ENCODE results near the gene RSAD1. TPM values are rescaled to one million over a fixed set of nuclear protein-coding genes. Genes with fewer than 3 reads are reported as not detected.

The RSAD1 gene
- total RNA-seq, 1 donor from 2014 or later: 40.8 TPM

- Mint-ChIP-seq H3K9me3 (no peaks in the 10 kb centered on the region), H3K4me1 (peaks cover 6% of the 10 kb centered on the region), H3K4me3 (no peak overlapping the region), H3K36me3 (no peaks in the 10 kb centered on the region), H3K27ac (no peak overlapping the region), H3K27me3 (ENCODE audit: low read depth) (peaks cover 1% of the 10 kb centered on the region)
- TF ChIP-seq, protein P1, sequence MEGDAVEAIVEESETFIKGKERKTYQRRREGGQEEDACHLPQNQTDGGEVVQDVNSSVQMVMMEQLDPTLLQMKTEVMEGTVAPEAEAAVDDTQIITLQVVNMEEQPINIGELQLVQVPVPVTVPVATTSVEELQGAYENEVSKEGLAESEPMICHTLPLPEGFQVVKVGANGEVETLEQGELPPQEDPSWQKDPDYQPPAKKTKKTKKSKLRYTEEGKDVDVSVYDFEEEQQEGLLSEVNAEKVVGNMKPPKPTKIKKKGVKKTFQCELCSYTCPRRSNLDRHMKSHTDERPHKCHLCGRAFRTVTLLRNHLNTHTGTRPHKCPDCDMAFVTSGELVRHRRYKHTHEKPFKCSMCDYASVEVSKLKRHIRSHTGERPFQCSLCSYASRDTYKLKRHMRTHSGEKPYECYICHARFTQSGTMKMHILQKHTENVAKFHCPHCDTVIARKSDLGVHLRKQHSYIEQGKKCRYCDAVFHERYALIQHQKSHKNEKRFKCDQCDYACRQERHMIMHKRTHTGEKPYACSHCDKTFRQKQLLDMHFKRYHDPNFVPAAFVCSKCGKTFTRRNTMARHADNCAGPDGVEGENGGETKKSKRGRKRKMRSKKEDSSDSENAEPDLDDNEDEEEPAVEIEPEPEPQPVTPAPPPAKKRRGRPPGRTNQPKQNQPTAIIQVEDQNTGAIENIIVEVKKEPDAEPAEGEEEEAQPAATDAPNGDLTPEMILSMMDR (IDR thresholded peaks at IDR 0.05; ENCODE audit: unreplicated experiment): no peak
- DNase-seq (ENCODE audit: low spot score in 2 of 2, unreplicated experiment in 2 of 2): no peak
Observed at GRCh38 chr17:50519141-50519834, 40.6 kb downstream of the RSAD1 start.

GRCh38 chr17:50520483-50520882, 41.8 kb downstream of the RSAD1 start:
- Mint-ChIP-seq H3K27ac (no peak overlapping the region), H3K4me3 (no peak overlapping the region), H3K36me3 (no peaks in the 10 kb centered on the region), H3K9me3 (no peaks in the 10 kb centered on the region), H3K27me3 (ENCODE audit: low read depth) (peaks cover 1% of the 10 kb centered on the region), H3K4me1 (no peaks in the 10 kb centered on the region)
- DNase-seq (ENCODE audit: low spot score in 2 of 2, unreplicated experiment in 2 of 2): no peak
- TF ChIP-seq, protein P1 (IDR thresholded peaks at IDR 0.05; ENCODE audit: unreplicated experiment): no peak

GRCh38 chr17:50521514-50521913, 42.9 kb downstream of the RSAD1 start:
- peaks cover 1% of the 10 kb centered on the region for H3K27me3 Mint-ChIP-seq (ENCODE audit: low read depth)
- H3K9me3 Mint-ChIP-seq: no peaks in the 10 kb centered on the region
- H3K27ac Mint-ChIP-seq: no peak overlapping the region
- TF ChIP-seq, protein P1 (IDR thresholded peaks at IDR 0.05; ENCODE audit: unreplicated experiment): no peak
- no peak for DNase-seq (ENCODE audit: low spot score in 2 of 2, unreplicated experiment in 2 of 2)
- no peaks in the 10 kb centered on the region for H3K36me3 Mint-ChIP-seq
- H3K4me3 Mint-ChIP-seq: no peak overlapping the region
- no peaks in the 10 kb centered on the region for H3K4me1 Mint-ChIP-seq

- no peaks in the 10 kb centered on the region for H3K4me1 Mint-ChIP-seq
- no peak for DNase-seq (ENCODE audit: low spot score in 2 of 2, unreplicated experiment in 2 of 2)
- no peak overlapping the region for H3K27ac Mint-ChIP-seq
- no peaks in the 10 kb centered on the region for H3K9me3 Mint-ChIP-seq
- no peaks in the 10 kb centered on the region for H3K36me3 Mint-ChIP-seq
- TF ChIP-seq, protein P1 (IDR thresholded peaks at IDR 0.05; ENCODE audit: unreplicated experiment): no peak
- H3K27me3 Mint-ChIP-seq (ENCODE audit: low read depth): no peaks in the 10 kb centered on the region
- H3K4me3 Mint-ChIP-seq: no peak overlapping the region
Observed at GRCh38 chr17:50522766-50523165, 44.1 kb downstream of the RSAD1 start.

DNA sequence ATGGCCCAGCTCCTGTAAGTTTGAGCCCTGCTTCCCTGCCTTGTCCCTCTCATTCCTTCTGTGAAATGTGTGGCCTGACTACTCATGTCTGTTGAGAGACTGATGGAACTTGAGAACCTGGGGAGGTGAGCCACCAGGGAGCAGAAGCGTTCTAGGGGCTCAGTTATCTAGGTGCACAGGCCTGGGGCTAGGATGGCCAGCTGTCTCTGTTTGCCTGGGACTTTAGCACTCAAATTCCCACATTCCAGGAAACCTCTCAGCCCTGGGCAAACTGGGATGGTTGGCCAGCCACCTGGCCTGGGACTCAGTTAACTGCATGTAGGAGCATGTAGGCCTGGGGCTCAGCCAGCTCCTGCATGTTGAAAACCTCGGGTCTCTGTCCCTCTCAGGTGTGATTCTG, 44.5 kb downstream of the RSAD1 start:
- Mint-ChIP-seq H3K27me3 (ENCODE audit: low read depth) (no peaks in the 10 kb centered on the region), H3K27ac (no peak overlapping the region), H3K9me3 (no peaks in the 10 kb centered on the region), H3K36me3 (no peaks in the 10 kb centered on the region), H3K4me3 (no peak overlapping the region), H3K4me1 (no peaks in the 10 kb centered on the region)
- TF ChIP-seq, protein P1 (IDR thresholded peaks at IDR 0.05; ENCODE audit: unreplicated experiment): no peak
- no peak for DNase-seq (ENCODE audit: low spot score in 2 of 2, unreplicated experiment in 2 of 2)

All from mesothelial cell of epicardium (in vitro differentiated cells).